Measurements from ENCODE around the gene ACOXL. TPM values are rescaled to one million over a fixed set of nuclear protein-coding genes. Genes with fewer than 3 reads are reported as not detected.

The ACOXL gene
- total RNA-seq, 2 donors from 2014 or later, result 11.7 to 12.3 TPM

DNA sequence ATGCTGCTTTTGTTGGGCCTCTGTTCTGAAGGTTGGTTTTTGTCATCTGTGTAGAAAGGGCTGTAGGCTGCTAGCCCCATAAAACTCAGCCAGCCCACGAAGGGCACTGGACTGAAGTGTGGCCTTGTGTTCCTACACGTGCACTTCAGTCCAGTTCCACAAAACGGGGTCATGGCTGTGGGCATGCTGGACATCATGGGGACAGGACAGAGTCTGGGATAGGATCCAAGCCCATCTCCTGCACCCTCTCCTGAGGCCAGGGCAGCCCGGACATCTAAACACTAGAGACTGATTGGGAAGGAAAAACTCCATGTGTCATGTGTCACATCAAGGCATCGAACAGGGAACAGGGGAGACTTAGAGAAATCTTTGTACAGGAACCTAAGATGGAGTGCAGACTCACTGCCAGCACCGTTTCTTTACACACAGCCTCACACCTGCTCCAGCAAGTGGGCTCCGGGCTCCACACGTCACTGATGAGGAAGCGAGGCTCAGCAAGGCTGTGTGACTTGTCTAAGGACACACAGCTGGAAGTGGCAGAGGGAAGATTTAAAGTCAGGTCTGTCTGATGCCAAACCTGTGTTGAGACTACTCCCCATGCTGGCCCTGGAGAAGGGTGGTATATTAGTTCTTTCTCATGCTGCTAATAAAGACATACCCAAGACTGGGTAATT, 313.5 kb downstream of the ACOXL start:
- H3K4me3 ChIP-seq (ENCODE audit: low read length), result no peak overlapping the region
- WGBS, 2 experiments (ENCODE audit: insufficient coverage in 1 of 2, insufficient read length in 1 of 2), result 88 to 90% methylated on average over 5 to 9 of the region's 9 CpGs
- Mint-ChIP-seq H3K36me3 (ENCODE audit: low read depth) (peaks cover 1% of the 10 kb centered on the region), H3K4me3 (no peak overlapping the region), H3K9me3 (no peaks in the 10 kb centered on the region), H3K27me3 (ENCODE audit: insufficient read depth) (no peaks in the 10 kb centered on the region), H3K4me1 (no peaks in the 10 kb centered on the region), H3K27ac (no peak overlapping the region)
- DNase-seq, result peak; percentile 18
- H3K27me3 ChIP-seq (ENCODE audit: control insufficient read depth, insufficient read depth, low read length, poor library complexity, severe bottlenecking), result no peaks in the 10 kb centered on the region
- no peak for TF ChIP-seq CTCF (conservative IDR thresholded peaks at IDR 0.05)
- H3K9me3 ChIP-seq (ENCODE audit: control insufficient read depth, low read length), result no peaks in the 10 kb centered on the region
- H3K36me3 ChIP-seq (ENCODE audit: control insufficient read depth, insufficient read depth, low read length), result no peaks in the 10 kb centered on the region
- H3K4me1 ChIP-seq (ENCODE audit: control insufficient read depth, insufficient read depth, low read length), result no peaks in the 10 kb centered on the region
- no peak overlapping the region for H3K27ac ChIP-seq (ENCODE audit: low read depth, low read length)
- H3K9ac ChIP-seq (ENCODE audit: extremely low read depth, low read length, poor library complexity, severe bottlenecking), result no peak overlapping the region

- H3K4me1 ChIP-seq (ENCODE audit: control insufficient read depth, insufficient read depth, low read length), result no peaks in the 10 kb centered on the region
- no peaks in the 10 kb centered on the region for H3K4me1 Mint-ChIP-seq
- H3K9me3 Mint-ChIP-seq, result no peaks in the 10 kb centered on the region
- no peak overlapping the region for H3K27ac Mint-ChIP-seq
- TF ChIP-seq CTCF (conservative IDR thresholded peaks at IDR 0.05), result no peak
- H3K4me3 Mint-ChIP-seq, result no peak overlapping the region
- peaks cover 1% of the 10 kb centered on the region for H3K36me3 Mint-ChIP-seq (ENCODE audit: low read depth)
- no peaks in the 10 kb centered on the region for H3K36me3 ChIP-seq (ENCODE audit: control insufficient read depth, insufficient read depth, low read length)
- DNase-seq, result no peak
- no peaks in the 10 kb centered on the region for H3K27me3 Mint-ChIP-seq (ENCODE audit: insufficient read depth)
- no peak overlapping the region for H3K27ac ChIP-seq (ENCODE audit: low read depth, low read length)
- no peaks in the 10 kb centered on the region for H3K27me3 ChIP-seq (ENCODE audit: control insufficient read depth, insufficient read depth, low read length, poor library complexity, severe bottlenecking)
- H3K4me3 ChIP-seq (ENCODE audit: low read length), result no peak overlapping the region
- H3K9me3 ChIP-seq (ENCODE audit: control insufficient read depth, low read length), result no peaks in the 10 kb centered on the region
- H3K9ac ChIP-seq (ENCODE audit: extremely low read depth, low read length, poor library complexity, severe bottlenecking), result no peak overlapping the region
- WGBS, 2 experiments (ENCODE audit: insufficient coverage in 1 of 2, insufficient read length in 1 of 2), result 88 to 89% methylated on average over 4 to 5 of the region's 5 CpGs
These were observed 314.3 kb downstream of the ACOXL start for GRCh38 chr2:111046670-111047069.

- Histone ChIP-seq H3K4me3 (ENCODE audit: low read length) (no peak overlapping the region), H3K27me3 (ENCODE audit: control insufficient read depth, insufficient read depth, low read length, poor library complexity, severe bottlenecking) (no peaks in the 10 kb centered on the region), H3K27ac (ENCODE audit: low read depth, low read length) (no peak overlapping the region), H3K4me1 (ENCODE audit: control insufficient read depth, insufficient read depth, low read length) (no peaks in the 10 kb centered on the region), H3K36me3 (ENCODE audit: control insufficient read depth, insufficient read depth, low read length) (no peaks in the 10 kb centered on the region), H3K9me3 (ENCODE audit: control insufficient read depth, low read length) (no peaks in the 10 kb centered on the region), H3K9ac (ENCODE audit: extremely low read depth, low read length, poor library complexity, severe bottlenecking) (no peak overlapping the region)
- no peak overlapping the region for H3K4me3 Mint-ChIP-seq
- no peaks in the 10 kb centered on the region for H3K4me1 Mint-ChIP-seq
- H3K27me3 Mint-ChIP-seq (ENCODE audit: insufficient read depth), result no peaks in the 10 kb centered on the region
- DNase-seq, result peak; percentile 21
- H3K9me3 Mint-ChIP-seq, result no peaks in the 10 kb centered on the region
- no peak for TF ChIP-seq CTCF (conservative IDR thresholded peaks at IDR 0.05)
- H3K36me3 Mint-ChIP-seq (ENCODE audit: low read depth), result peaks cover 1% of the 10 kb centered on the region
- WGBS, 2 experiments (ENCODE audit: insufficient coverage in 1 of 2, insufficient read length in 1 of 2), result 91 to 94% methylated on average over 6 to 12 of the region's 12 CpGs
- no peak overlapping the region for H3K27ac Mint-ChIP-seq
These were observed 316.7 kb downstream of the ACOXL start for GRCh38 chr2:111048856-111049768.
